ENCODE measurements around the gene MARVELD3. TPM values are rescaled to one million over a fixed set of nuclear protein-coding genes. Genes with fewer than 3 reads are reported as not detected.
A peak's percentile ranks its signal among the peaks of the same experiment; 100 is the strongest.
"Not testable (repeated sequence)": the region's sequence is repeated elsewhere in the genome, so short reads cannot be mapped to it uniquely, and the experiment has no call there.

Gene MARVELD3
- total RNA-seq, 1 donor from 2014 or later: 1.9 TPM

GRCh38 chr16:71672803-71673581 is 47.0 kb downstream of the MARVELD3 start:
- DNase-seq: no peak

- DNase-seq: no peak
These were observed 47.6 kb downstream of the MARVELD3 start for GRCh38 chr16:71673582-71673973.

- DNase-seq: no peak
These were observed 48.2 kb downstream of the MARVELD3 start for GRCh38 chr16:71674229-71674628.

GRCh38 chr16:71675380-71675779 is 49.4 kb downstream of the MARVELD3 start:
- no peak for DNase-seq

DNA sequence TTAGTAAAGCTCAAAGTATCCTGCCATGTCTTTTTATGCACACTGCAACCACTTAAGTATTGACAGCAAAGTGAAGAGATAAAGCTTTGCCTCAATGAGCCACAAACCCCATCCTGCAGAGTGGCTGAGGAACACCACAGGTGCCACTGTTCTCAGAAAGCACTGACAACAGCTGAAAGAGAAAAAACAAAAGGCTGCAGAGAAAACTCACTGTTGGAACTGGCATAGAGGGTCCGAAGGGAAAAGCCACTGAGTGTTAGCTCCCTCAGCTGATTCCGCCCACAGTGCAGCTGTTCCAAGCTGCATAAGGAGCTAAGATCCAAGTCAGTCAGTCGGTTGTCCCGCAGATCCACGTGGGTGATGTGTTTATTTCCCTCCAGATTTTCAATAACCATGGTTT is 50.3 kb downstream of the MARVELD3 start:
- DNase-seq: peak; percentile 49

- DNase-seq: no peak
These were observed 55.4 kb downstream of the MARVELD3 start for GRCh38 chr16:71681360-71681759.

DNA sequence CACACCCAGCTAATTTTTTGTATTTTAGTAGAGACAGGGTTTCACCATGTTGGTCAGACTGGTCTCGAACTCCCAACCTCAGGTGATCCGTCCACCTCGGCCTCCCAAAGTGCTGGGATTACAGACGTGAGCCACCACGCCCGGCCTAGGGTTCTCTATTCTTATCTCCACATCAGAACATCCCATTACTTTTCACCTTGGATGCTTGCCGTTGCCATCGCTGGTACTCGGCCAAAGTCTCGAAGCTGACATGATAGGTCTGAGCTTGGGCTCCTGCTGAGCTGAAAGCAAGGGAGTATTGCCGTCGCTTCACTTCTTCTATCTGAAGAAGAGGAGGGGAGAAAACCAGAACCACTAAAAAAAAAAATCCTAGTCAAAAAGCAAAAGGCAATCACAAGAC is 58.3 kb downstream of the MARVELD3 start:
- DNase-seq: not testable (repeated sequence)

Small RNA genes within 50 kb of the gene (small RNA-seq; reads per million reads assigned to genes)
- gene RNU6-208P (ENCODE audit: low replicate concordance): not detected

Other genes with a start within 250 kb of the MARVELD3 start
- not detected for gene TLE7, start 184.1 kb upstream of the MARVELD3 start, total RNA-seq
- 13.3 TPM for gene ZNF23, start 163.9 kb upstream of the MARVELD3 start, total RNA-seq
- 2.6 TPM for gene ZNF19, start 136.9 kb upstream of the MARVELD3 start, total RNA-seq
- gene CHST4, start 99.8 kb upstream of the MARVELD3 start, total RNA-seq: 0.21 TPM
- not detected for gene TAT, start 49.1 kb upstream of the MARVELD3 start, total RNA-seq
- 6.5 TPM for gene PHLPP2, start 98.5 kb downstream of the MARVELD3 start, total RNA-seq
- gene AP1G1, start 182.7 kb downstream of the MARVELD3 start, total RNA-seq: 109 TPM
- 24.1 TPM for gene ATXN1L, start 219.8 kb downstream of the MARVELD3 start, total RNA-seq